Stimulated activated CD4-positive, alpha-beta T cell treated with anti-CD3 and anti-CD28 coated beads, Interleukin-4, amount 100 ng/mL, for 48 hours (primary cell): Measurements from ENCODE around the gene FAM210A.
"Not testable (repeated sequence)": the region's sequence is repeated elsewhere in the genome, so short reads cannot be mapped to it uniquely, and the experiment has no call there.

ENCODE experiments used
- DNase-seq, 2 donors: peaks; one replicate each; pipeline ENCODE4 v3.0.0-alpha.2; 2020; ENCODE audit warnings: low read depth in 2 of 2

The FAM210A gene

GRCh38 chr18:13703899-13704298, 22.5 kb downstream of the FAM210A start:
- no peak for DNase-seq

- DNase-seq = no peak
These were observed 26.2 kb downstream of the FAM210A start for GRCh38 chr18:13700153-13700552.

- no peak for DNase-seq
These were observed 29.4 kb downstream of the FAM210A start for GRCh38 chr18:13696961-13697360.

- not testable (repeated sequence) for DNase-seq
These were observed 31.0 kb downstream of the FAM210A start for GRCh38 chr18:13695337-13695736.

- not testable (repeated sequence) for DNase-seq
These were observed 36.3 kb downstream of the FAM210A start for GRCh38 chr18:13690060-13690459.

- DNase-seq = no peak
These were observed 37.9 kb downstream of the FAM210A start for GRCh38 chr18:13688191-13689136.

- DNase-seq = no peak
These were observed 41.8 kb downstream of the FAM210A start for GRCh38 chr18:13684546-13684945.

GRCh38 chr18:13681701-13682100, 44.7 kb downstream of the FAM210A start:
- no peak for DNase-seq

- DNase-seq = no peak
These were observed 45.7 kb downstream of the FAM210A start for GRCh38 chr18:13680612-13681011.

- not testable (repeated sequence) for DNase-seq
These were observed 49.0 kb downstream of the FAM210A start for GRCh38 chr18:13677350-13677749.

- DNase-seq = no peak
These were observed 49.9 kb downstream of the FAM210A start for GRCh38 chr18:13676471-13676870.

- DNase-seq = no peak
These were observed 53.7 kb downstream of the FAM210A start for GRCh38 chr18:13672657-13673056.

- DNase-seq = no peak
These were observed 64.5 kb downstream of the FAM210A start for GRCh38 chr18:13661779-13662256.

GRCh38 chr18:13661051-13661778, 65.1 kb downstream of the FAM210A start:
- no peak for DNase-seq

- DNase-seq = no peak
These were observed 65.8 kb downstream of the FAM210A start for GRCh38 chr18:13660510-13660909.

- DNase-seq = no peak
These were observed 67.7 kb downstream of the FAM210A start for GRCh38 chr18:13658436-13659204.

- DNase-seq = no peak
These were observed 68.4 kb downstream of the FAM210A start for GRCh38 chr18:13657974-13658373.

- DNase-seq = no peak
These were observed 72.5 kb downstream of the FAM210A start for GRCh38 chr18:13653746-13654433.

GRCh38 chr18:13649397-13650390, 76.7 kb downstream of the FAM210A start:
- no peak for DNase-seq

GRCh38 chr18:13647761-13648160, 78.6 kb downstream of the FAM210A start:
- DNase-seq = no peak
